Prostate gland (tissue), 2 donors: ENCODE data around the gene DNAH6. TPM values are rescaled to one million over a fixed set of nuclear protein-coding genes. Genes with fewer than 3 reads are reported as not detected.

ENCODE experiments used
- DNase-seq: peaks from one replicate; pipeline ENCODE4 v3.0.0-alpha.2; 2019; ENCODE audit warnings: low spot score
- H3K27ac ChIP-seq, 2 donors: fragments of 200-600 bp; sonication (generic); 2 replicates each; pipeline ENCODE4 v1.5.1; 2017 to 2019
- H3K27me3 ChIP-seq: fragments of 200-600 bp; sonication (generic); replicated peaks from 2 replicates; pipeline ENCODE4 v1.5.1; 2019; ENCODE audit not compliant: insufficient read depth
- H3K36me3 ChIP-seq, 2 donors: fragments of 200-600 bp; sonication (generic); 1 replicate in 1 of 2; 2 replicates in 1 of 2; pipeline versions ENCODE4 v1.5.1 to v1.8.1; 2017 to 2019
- H3K4me1 ChIP-seq: fragments of 200-600 bp; sonication (generic); replicated peaks from 2 replicates; pipeline ENCODE4 v1.5.1; 2019
- H3K4me3 ChIP-seq, 2 donors: fragments of 200-600 bp; sonication (generic); 2 replicates each; pipeline ENCODE4 v1.5.1; 2017 to 2019
- H3K9me3 ChIP-seq: fragments of 200-600 bp; sonication (generic); 2 replicates; pipeline ENCODE4 v1.5.1; 2017
- CTCF ChIP-seq, 4 experiments: fragments of 200-600 bp in 2 of 4; fragments of 450-650 bp in 2 of 4; sonication (generic) in 2 of 4; IDR thresholded peaks; 1 replicate in 3 of 4; 2 replicates in 1 of 4; pipeline ENCODE4 v1.5.1; 2016 to 2019; ENCODE audit warnings: antibody characterized with exemption in 4 of 4, mild to moderate bottlenecking in 2 of 4, moderate library complexity in 2 of 4
- POLR2A ChIP-seq: fragments of 450-650 bp; IDR thresholded peaks from one replicate; pipeline ENCODE4 v1.6.1; 2016; ENCODE audit warnings: antibody characterized with exemption, mild to moderate bottlenecking
- POLR2AphosphoS5 ChIP-seq: sonication (generic); formaldehyde crosslinking; IDR thresholded peaks from one replicate; pipeline ENCODE4 v1.6.1; 2017; ENCODE audit warnings: antibody characterized with exemption
- WGBS: methylation state at CpG from one replicate; pipeline ENCODE4 v1.1.5; 2018; 5-methylcytosine and 5-hydroxymethylcytosine counted together
- intact Hi-C: fragments of 100-400 bp; cut with DNase I; formaldehyde crosslinking; loops from one replicate; pipeline ENCODE4 v1.14.2; 2022
- total RNA-seq, 2 donors: library from RNA; depleted of rRNA; stranded (reverse); fragments of >200 nt; gene quantifications; one replicate each; pipeline ENCODE4 v1.1.0, GENCODE V29; 2016

The DNAH6 gene
- total RNA-seq, 2 donors from 2014 or later = 1.1 to 4.9 TPM

GRCh38 chr2:84556190-84556589 is 39.9 kb downstream of the DNAH6 start:
- intact Hi-C loops = no loop called here

DNA sequence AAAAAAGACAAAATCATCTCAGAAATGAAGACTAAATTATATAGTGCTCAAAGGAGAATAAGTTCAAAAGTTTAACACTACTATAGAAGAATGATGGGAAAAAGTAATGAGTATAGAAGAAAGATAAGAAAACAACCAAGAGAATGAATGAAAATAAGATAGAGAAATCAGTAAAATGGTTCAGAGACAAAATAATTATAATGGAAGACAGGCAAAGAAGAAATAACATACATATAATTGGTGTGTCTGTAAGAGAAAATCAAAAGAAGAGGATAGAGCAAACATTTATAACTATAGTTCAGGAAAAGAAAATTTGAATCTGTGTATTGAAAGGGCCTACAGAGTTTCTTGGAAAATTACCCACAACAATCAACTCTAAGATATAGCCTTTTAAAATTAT is 43.5 kb downstream of the DNAH6 start:
- no peak overlapping the region for H3K4me3 ChIP-seq
- H3K27ac ChIP-seq = no peak overlapping the region
- H3K36me3 ChIP-seq = no peaks in the 10 kb centered on the region
- intact Hi-C loops = no loop called here
- TF ChIP-seq CTCF (IDR thresholded peaks at IDR 0.05) = no peak
- no peak for TF ChIP-seq POLR2AphosphoS5
- no peak for TF ChIP-seq POLR2A
- no peaks in the 10 kb centered on the region for H3K27me3 ChIP-seq
- no peaks in the 10 kb centered on the region for H3K4me1 ChIP-seq
- no peaks in the 10 kb centered on the region for H3K9me3 ChIP-seq
- DNase-seq = no peak

More at GRCh38 chr2:84556190-84556589, 39.9 kb downstream of the DNAH6 start:
- Histone ChIP-seq H3K4me3 (no peak overlapping the region), H3K36me3 (no peaks in the 10 kb centered on the region), H3K27me3 (no peaks in the 10 kb centered on the region), H3K27ac (no peak overlapping the region), H3K4me1 (no peaks in the 10 kb centered on the region), H3K9me3 (no peaks in the 10 kb centered on the region)
- no peak for TF ChIP-seq CTCF (IDR thresholded peaks at IDR 0.05)
- no peak for TF ChIP-seq POLR2AphosphoS5
- no peak for TF ChIP-seq POLR2A
- 90% methylated on average over 3 of the region's 3 CpGs for WGBS
- DNase-seq = no peak

DNA sequence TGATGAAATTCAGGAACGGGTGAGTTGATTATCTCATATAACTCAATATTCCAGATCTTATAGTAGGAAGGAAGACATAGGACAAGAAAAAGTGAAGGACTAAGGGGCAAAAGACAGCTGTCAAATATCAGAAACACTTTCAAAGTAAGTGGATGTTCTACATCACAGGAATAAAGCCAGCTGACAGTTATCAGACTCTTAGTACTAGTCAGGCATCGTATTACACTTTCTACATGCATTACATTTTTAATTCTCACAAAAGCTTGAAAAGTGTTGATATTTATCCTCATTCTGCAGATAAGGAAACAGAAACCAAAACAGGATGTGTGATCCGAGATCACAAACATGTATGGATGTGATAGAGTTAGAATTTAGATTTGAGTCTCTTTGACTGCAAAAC is 63.4 kb downstream of the DNAH6 start:
- H3K27me3 ChIP-seq = no peaks in the 10 kb centered on the region
- 73% methylated on average over 3 of the region's 3 CpGs for WGBS
- intact Hi-C loops = no loop called here

GRCh38 chr2:84603911-84604310 is 87.6 kb downstream of the DNAH6 start:
- Histone ChIP-seq H3K36me3 (no peaks in the 10 kb centered on the region), H3K9me3 (no peaks in the 10 kb centered on the region), H3K27ac (no peak overlapping the region), H3K27me3 (no peaks in the 10 kb centered on the region), H3K4me3 (no peak overlapping the region), H3K4me1 (no peaks in the 10 kb centered on the region)
- intact Hi-C loops = no loop called here
- TF ChIP-seq POLR2A = no peak
- TF ChIP-seq CTCF (IDR thresholded peaks at IDR 0.05) = no peak
- DNase-seq = no peak
- 89% methylated on average over 4 of the region's 4 CpGs for WGBS

More for the DNA sequence above, 63.4 kb downstream of the DNAH6 start:
- Histone ChIP-seq H3K4me3 (no peak overlapping the region), H3K27ac (no peak overlapping the region), H3K36me3 (no peaks in the 10 kb centered on the region), H3K9me3 (no peaks in the 10 kb centered on the region), H3K4me1 (no peaks in the 10 kb centered on the region)
- TF ChIP-seq POLR2AphosphoS5 = no peak
- no peak for TF ChIP-seq POLR2A
- no peak for TF ChIP-seq CTCF (IDR thresholded peaks at IDR 0.05)
- no peak for DNase-seq

DNA sequence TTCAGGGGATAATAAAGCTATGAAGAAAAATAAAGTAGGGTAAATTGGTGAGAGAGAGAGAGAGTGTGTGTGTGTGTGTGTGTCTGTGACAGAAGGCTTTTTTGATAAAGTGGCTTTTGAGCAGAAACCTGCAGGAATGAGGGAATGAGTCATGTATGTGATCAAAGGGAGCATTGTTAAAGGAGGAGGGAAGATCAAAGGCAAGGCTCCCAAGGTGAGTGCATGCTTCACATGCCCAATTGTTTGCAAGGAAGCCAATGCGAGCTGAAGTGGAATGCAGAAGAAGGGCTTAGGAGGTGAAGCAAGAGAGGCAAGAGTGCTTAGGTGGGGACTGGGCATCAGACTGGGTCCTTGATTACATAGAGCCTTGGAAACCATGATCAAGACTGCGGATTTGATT is 96.8 kb downstream of the DNAH6 start:
- Histone ChIP-seq H3K9me3 (no peaks in the 10 kb centered on the region), H3K27me3 (no peaks in the 10 kb centered on the region), H3K4me3 (no peak overlapping the region), H3K27ac (no peak overlapping the region), H3K36me3 (no peaks in the 10 kb centered on the region), H3K4me1 (no peaks in the 10 kb centered on the region)
- DNase-seq = no peak
- intact Hi-C loops = no loop called here
- TF ChIP-seq POLR2A = no peak
- TF ChIP-seq CTCF (IDR thresholded peaks at IDR 0.05) = no peak
- WGBS = 66% methylated on average over 2 of the region's 2 CpGs
